ENCODE measurements around the gene POLR1F.

POLR1F gene

GRCh38 chr7:19674266-19674960 is 34.4 kb downstream of the POLR1F start:
- no peak for DNase-seq

GRCh38 chr7:19670806-19671205 is 38.0 kb downstream of the POLR1F start:
- no peak for DNase-seq

GRCh38 chr7:19665399-19666008 is 43.3 kb downstream of the POLR1F start:
- peak; percentile 11 for DNase-seq

- DNase-seq = peak; percentile 2
Measured at GRCh38 chr7:19663816-19664462, 44.9 kb downstream of the POLR1F start.

- DNase-seq = no peak
Measured at GRCh38 chr7:19648791-19649190, 60.0 kb downstream of the POLR1F start.

Measured in CD4-positive, alpha-beta T cell treated with Interleukin-21 for 1 hour (primary cell).